ENCODE measurements around the gene ADIG.

ADIG gene

GRCh38 chr20:38616457-38616856 lies 35.5 kb downstream of the ADIG start:
- H3K4me1 Mint-ChIP-seq = no peaks in the 10 kb centered on the region
- H3K36me3 Mint-ChIP-seq (ENCODE audit: insufficient read depth) = no peaks in the 10 kb centered on the region

DNA sequence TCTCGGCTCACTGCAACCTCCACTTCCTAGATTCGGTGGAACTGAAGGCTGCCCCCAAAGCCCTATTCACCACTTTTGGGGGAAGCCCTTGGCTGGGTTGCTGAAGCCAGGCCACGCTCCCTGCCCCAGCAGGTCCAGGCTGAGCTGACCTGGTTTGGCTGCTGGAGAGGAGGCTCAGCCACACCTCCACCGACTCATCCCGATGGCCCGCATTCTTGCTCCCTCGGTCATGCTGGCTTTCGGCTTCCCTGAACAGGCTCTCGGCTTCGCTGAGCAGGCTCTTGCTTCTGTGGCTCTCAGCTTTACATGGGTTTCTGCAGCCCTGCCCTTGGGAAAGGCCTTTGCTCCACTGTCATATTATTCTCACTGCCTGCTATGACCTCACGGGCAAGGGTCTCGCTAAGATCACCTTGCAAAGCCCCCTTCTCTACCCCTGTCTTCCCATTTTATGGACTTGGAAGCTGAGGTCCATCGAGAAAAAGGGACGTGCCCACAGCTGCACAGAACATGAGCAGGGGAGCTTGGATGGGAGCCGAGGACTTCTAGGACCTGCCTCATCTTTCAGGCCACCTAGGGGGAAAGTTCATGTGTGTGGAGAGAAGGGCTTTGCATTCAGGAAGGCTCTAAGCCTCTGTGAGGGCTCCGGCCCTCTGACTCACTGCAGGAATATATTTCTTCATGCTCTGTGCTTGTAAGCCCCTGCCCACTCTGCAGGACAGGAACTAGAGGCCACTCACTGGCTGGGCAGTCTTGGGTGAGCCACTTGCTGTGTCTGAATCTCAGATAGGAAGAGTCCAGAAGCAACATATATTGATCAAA lies 36.2 kb downstream of the ADIG start:
- Mint-ChIP-seq H3K4me1 (no peaks in the 10 kb centered on the region), H3K27ac (ENCODE audit: low read depth) (no peak overlapping the region), H3K36me3 (ENCODE audit: insufficient read depth) (no peaks in the 10 kb centered on the region), H3K27me3 (peaks cover 55% of the 10 kb centered on the region), H3K9me3 (no peaks in the 10 kb centered on the region), H3K4me3 (no peak overlapping the region)
- ATAC-seq (replicated peaks; ENCODE audit: extremely low read depth, poor library complexity, severe bottlenecking) (no peak), DNase-seq (ENCODE audit: low spot score in 2 of 2) (no peak)

More at GRCh38 chr20:38616457-38616856, 35.5 kb downstream of the ADIG start:
- DNase-seq (ENCODE audit: low spot score in 2 of 2) (no peak), ATAC-seq (replicated peaks; ENCODE audit: extremely low read depth, poor library complexity, severe bottlenecking) (no peak)
- Mint-ChIP-seq H3K4me3 (no peak overlapping the region), H3K9me3 (no peaks in the 10 kb centered on the region), H3K27me3 (peaks cover 54% of the 10 kb centered on the region), H3K27ac (ENCODE audit: low read depth) (no peak overlapping the region)

- ATAC-seq (replicated peaks; ENCODE audit: extremely low read depth, poor library complexity, severe bottlenecking) (no peak), DNase-seq (ENCODE audit: low spot score in 2 of 2) (no peak)
- no peaks in the 10 kb centered on the region for H3K36me3 Mint-ChIP-seq (ENCODE audit: insufficient read depth)
- no peaks in the 10 kb centered on the region for H3K4me1 Mint-ChIP-seq
- peaks cover 49% of the 10 kb centered on the region for H3K27me3 Mint-ChIP-seq
- H3K27ac Mint-ChIP-seq (ENCODE audit: low read depth) = no peak overlapping the region
- no peak overlapping the region for H3K4me3 Mint-ChIP-seq
- H3K9me3 Mint-ChIP-seq = no peaks in the 10 kb centered on the region
Observed at GRCh38 chr20:38617830-38618196, 36.8 kb downstream of the ADIG start.

DNA sequence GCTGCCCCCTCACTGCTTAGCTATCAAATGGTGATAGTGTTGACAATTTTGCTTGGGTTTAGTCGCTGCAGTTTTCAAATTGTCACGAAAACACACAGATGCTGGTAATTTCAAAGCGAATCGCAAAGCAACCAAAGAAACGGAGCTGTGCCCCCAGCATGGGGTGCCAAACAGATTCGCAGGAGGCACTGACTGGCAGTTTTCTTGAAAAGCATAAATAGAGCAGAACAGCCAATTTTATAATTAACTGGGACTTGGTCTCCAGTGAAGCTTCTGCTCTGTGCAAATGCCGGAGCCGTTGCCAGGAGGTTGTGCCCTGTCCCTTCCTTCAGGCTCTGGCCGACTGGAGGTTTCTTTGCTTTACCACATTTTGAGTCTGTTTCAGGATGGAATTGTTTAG lies 39.4 kb downstream of the ADIG start:
- DNase-seq (ENCODE audit: low spot score in 2 of 2) = no peak
- H3K27me3 Mint-ChIP-seq = peaks cover 43% of the 10 kb centered on the region
- no peaks in the 10 kb centered on the region for H3K4me1 Mint-ChIP-seq
- no peak for ATAC-seq (replicated peaks; ENCODE audit: extremely low read depth, poor library complexity, severe bottlenecking)
- H3K9me3 Mint-ChIP-seq = no peaks in the 10 kb centered on the region
- H3K4me3 Mint-ChIP-seq = no peak overlapping the region
- H3K27ac Mint-ChIP-seq (ENCODE audit: low read depth) = no peak overlapping the region
- no peaks in the 10 kb centered on the region for H3K36me3 Mint-ChIP-seq (ENCODE audit: insufficient read depth)

DNA sequence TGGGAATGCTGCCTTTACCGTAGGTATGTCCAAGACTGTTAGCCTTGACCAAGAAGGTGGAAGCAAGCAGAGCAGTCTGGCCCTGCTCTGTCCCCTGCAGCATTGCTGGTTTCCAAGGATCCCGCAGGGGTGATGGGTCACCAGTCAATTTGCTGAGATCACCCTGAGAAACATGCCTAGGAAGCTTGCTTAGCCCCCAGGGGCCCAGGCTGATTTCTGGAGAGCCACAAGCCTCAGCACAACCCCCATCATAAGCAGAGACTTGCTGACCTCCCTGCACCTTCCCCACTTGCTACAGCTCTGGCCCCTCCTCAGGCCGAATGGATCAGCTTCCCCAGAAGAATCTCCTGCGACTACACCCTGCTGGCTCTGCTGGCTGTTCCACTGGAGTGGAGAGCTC lies 42.1 kb downstream of the ADIG start:
- H3K4me1 Mint-ChIP-seq = no peaks in the 10 kb centered on the region
- no peak overlapping the region for H3K27ac Mint-ChIP-seq (ENCODE audit: low read depth)
- no peak overlapping the region for H3K4me3 Mint-ChIP-seq
- H3K9me3 Mint-ChIP-seq = no peaks in the 10 kb centered on the region
- peaks cover 23% of the 10 kb centered on the region for H3K27me3 Mint-ChIP-seq
- no peaks in the 10 kb centered on the region for H3K36me3 Mint-ChIP-seq (ENCODE audit: insufficient read depth)
- DNase-seq (ENCODE audit: low spot score in 2 of 2) = no peak
- ATAC-seq (replicated peaks; ENCODE audit: extremely low read depth, poor library complexity, severe bottlenecking) = no peak

GRCh38 chr20:38624084-38624483 lies 43.1 kb downstream of the ADIG start:
- Mint-ChIP-seq H3K4me3 (no peak overlapping the region), H3K27me3 (peaks cover 15% of the 10 kb centered on the region), H3K27ac (ENCODE audit: low read depth) (no peak overlapping the region), H3K4me1 (no peaks in the 10 kb centered on the region), H3K9me3 (no peaks in the 10 kb centered on the region), H3K36me3 (ENCODE audit: insufficient read depth) (peaks cover 1% of the 10 kb centered on the region)
- no peak for DNase-seq (ENCODE audit: low spot score in 2 of 2)
- no peak for ATAC-seq (replicated peaks; ENCODE audit: extremely low read depth, poor library complexity, severe bottlenecking)

- DNase-seq (ENCODE audit: low spot score in 2 of 2) = no peak
- Mint-ChIP-seq H3K9me3 (no peaks in the 10 kb centered on the region), H3K36me3 (ENCODE audit: insufficient read depth) (peaks cover 1% of the 10 kb centered on the region), H3K4me1 (no peaks in the 10 kb centered on the region), H3K27me3 (peaks cover 23% of the 10 kb centered on the region), H3K27ac (ENCODE audit: low read depth) (no peak overlapping the region), H3K4me3 (no peak overlapping the region)
- ATAC-seq (replicated peaks; ENCODE audit: extremely low read depth, poor library complexity, severe bottlenecking) = no peak
Observed at GRCh38 chr20:38625896-38626295, 44.9 kb downstream of the ADIG start.

GRCh38 chr20:38626921-38627659 lies 46.1 kb downstream of the ADIG start:
- no peak for ATAC-seq (replicated peaks; ENCODE audit: extremely low read depth, poor library complexity, severe bottlenecking)
- no peaks in the 10 kb centered on the region for H3K4me1 Mint-ChIP-seq
- no peak overlapping the region for H3K27ac Mint-ChIP-seq (ENCODE audit: low read depth)
- no peaks in the 10 kb centered on the region for H3K9me3 Mint-ChIP-seq
- peaks cover 1% of the 10 kb centered on the region for H3K36me3 Mint-ChIP-seq (ENCODE audit: insufficient read depth)
- H3K4me3 Mint-ChIP-seq = no peak overlapping the region
- DNase-seq (ENCODE audit: low spot score in 2 of 2) = no peak
- peaks cover 15% of the 10 kb centered on the region for H3K27me3 Mint-ChIP-seq

DNA sequence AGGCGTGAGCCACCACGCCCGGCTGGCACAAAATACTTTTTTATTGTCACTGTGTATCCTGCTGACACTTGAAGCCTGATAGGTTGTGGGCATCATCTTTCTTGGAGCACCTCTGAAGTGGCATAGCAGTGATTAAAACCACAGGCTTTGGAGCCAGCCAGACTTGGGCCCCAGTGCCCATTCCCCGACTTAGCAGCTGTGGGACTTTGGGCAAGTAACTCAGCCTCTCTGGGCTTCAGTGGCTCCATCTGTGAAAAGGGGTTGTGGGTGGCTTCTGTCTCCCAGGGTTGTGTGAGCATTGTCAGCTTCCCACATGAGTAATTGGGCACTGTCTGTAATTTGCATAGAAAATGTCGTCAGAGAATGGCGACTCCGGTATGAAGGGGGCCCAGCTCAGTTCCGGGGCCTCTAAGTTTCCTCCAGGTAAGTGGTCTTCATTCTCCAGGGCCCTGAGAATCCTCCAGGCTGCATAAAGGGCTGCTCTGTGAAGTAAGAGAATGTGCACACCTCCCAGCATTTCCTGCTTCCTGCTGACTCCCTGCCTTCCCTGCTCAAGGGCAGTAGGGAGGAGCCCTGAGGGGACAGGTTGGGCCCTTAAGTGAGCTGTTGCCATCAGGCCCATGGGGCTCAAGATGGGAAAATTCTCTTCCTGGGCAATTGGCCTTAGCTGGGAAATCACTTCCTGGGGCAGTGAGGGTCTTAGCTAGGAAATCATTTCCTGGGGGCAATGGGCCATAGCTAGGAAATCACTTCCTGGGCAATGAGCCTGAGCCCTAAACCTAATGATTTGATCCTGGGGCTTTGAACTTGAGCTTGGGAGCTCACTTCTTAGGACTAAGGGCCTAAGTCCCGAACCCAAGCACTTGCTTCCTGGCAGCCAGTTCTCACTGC lies 47.8 kb downstream of the ADIG start:
- H3K9me3 Mint-ChIP-seq = no peaks in the 10 kb centered on the region
- H3K36me3 Mint-ChIP-seq (ENCODE audit: insufficient read depth) = peaks cover 1% of the 10 kb centered on the region
- ATAC-seq (replicated peaks; ENCODE audit: extremely low read depth, poor library complexity, severe bottlenecking) (no peak), DNase-seq (ENCODE audit: low spot score in 2 of 2) (no peak)
- H3K4me3 Mint-ChIP-seq = no peak overlapping the region
- H3K27ac Mint-ChIP-seq (ENCODE audit: low read depth) = no peak overlapping the region
- H3K4me1 Mint-ChIP-seq = peaks cover 6% of the 10 kb centered on the region
- H3K27me3 Mint-ChIP-seq = peaks cover 22% of the 10 kb centered on the region

- Mint-ChIP-seq H3K36me3 (ENCODE audit: insufficient read depth) (peaks cover 1% of the 10 kb centered on the region), H3K27ac (ENCODE audit: low read depth) (no peak overlapping the region), H3K27me3 (peaks cover 33% of the 10 kb centered on the region), H3K4me3 (no peak overlapping the region), H3K4me1 (peaks cover 7% of the 10 kb centered on the region), H3K9me3 (no peaks in the 10 kb centered on the region)
- DNase-seq (ENCODE audit: low spot score in 2 of 2) (no peak), ATAC-seq (replicated peaks; ENCODE audit: extremely low read depth, poor library complexity, severe bottlenecking) (no peak)
Observed at GRCh38 chr20:38629979-38630378, 49.0 kb downstream of the ADIG start.

GRCh38 chr20:38630727-38631126 lies 49.7 kb downstream of the ADIG start:
- Mint-ChIP-seq H3K4me3 (no peak overlapping the region), H3K36me3 (ENCODE audit: insufficient read depth) (peaks cover 1% of the 10 kb centered on the region), H3K4me1 (peaks cover 7% of the 10 kb centered on the region), H3K27me3 (peaks cover 34% of the 10 kb centered on the region), H3K9me3 (no peaks in the 10 kb centered on the region), H3K27ac (ENCODE audit: low read depth) (no peak overlapping the region)
- DNase-seq (ENCODE audit: low spot score in 2 of 2) (no peak), ATAC-seq (replicated peaks; ENCODE audit: extremely low read depth, poor library complexity, severe bottlenecking) (no peak)

- Mint-ChIP-seq H3K27me3 (peaks cover 34% of the 10 kb centered on the region), H3K36me3 (ENCODE audit: insufficient read depth) (peaks cover 1% of the 10 kb centered on the region), H3K4me1 (peaks cover 7% of the 10 kb centered on the region), H3K9me3 (no peaks in the 10 kb centered on the region), H3K4me3 (no peak overlapping the region), H3K27ac (ENCODE audit: low read depth) (no peak overlapping the region)
- ATAC-seq (replicated peaks; ENCODE audit: extremely low read depth, poor library complexity, severe bottlenecking) = no peak
- no peak for DNase-seq (ENCODE audit: low spot score in 2 of 2)
Observed at GRCh38 chr20:38631155-38632022, 50.4 kb downstream of the ADIG start.
